NT2/D1 (cell line): ENCODE results near the gene STAU1.

ENCODE experiments used
- SUZ12 ChIP-seq: IDR thresholded peaks from 2 replicates; pipeline ENCODE4 v1.6.1; 2011; ENCODE audit not compliant: insufficient read length, insufficient read depth; ENCODE audit errors: extremely low read depth
- YY1 ChIP-seq: IDR thresholded peaks from 2 replicates; pipeline ENCODE4 v1.6.1; 2011; ENCODE audit not compliant: insufficient read length, insufficient read depth
- ZNF274 ChIP-seq: IDR thresholded peaks from 2 replicates; pipeline ENCODE4 v1.6.1; 2011; ENCODE audit warnings: mild to moderate bottlenecking, low read depth, low read length

DNA sequence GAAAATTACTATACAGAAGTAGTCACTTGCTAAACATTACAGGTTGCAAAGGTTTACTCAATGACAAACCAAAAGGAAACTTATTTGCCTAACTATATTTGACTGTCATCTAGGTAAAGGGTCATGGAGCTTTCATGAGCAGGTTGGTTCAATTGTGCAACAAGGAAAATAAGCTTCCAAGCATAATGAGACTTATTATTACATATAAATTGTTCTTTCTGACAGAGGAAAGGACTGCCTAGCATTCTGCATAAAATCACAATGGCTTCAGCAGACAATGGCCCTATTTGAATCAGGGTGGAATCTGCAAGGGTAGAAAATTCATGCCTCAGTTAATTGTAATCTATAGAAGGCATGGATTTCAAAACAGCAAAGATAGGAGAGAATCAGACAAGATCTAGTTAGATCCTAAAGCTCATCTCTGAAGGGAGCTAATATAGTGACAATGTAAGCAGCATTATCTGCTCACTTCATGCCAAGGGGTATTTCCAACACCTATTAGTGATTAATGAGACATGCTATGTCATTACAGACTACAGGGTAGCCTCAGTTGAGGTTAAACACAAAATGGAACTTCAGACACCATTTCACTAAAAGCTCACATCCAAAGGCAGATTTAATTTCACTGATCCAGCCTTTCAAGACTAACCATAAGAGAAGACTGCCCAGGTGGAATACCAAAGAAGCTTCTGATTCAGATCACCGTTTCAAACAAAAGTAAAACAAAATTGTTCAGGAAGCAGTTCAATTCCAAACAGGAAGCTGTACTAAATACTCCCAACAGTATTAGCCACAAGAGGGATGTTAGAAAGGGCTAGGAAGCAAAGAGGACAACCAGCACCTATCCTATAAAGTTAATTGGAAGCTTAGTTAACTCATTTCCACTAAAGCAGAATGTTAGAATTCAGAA, 8.5 kb downstream of the STAU1 start:
- no peak for TF ChIP-seq YY1
- no peak for TF ChIP-seq SUZ12
- TF ChIP-seq ZNF274: no peak
